Astrocyte of the cerebellum (primary cell): Measurements from ENCODE around the gene PCLO.

ENCODE experiments used
- DNase-seq: peaks from one replicate; pipeline ENCODE4 v3.0.0-alpha.2; 2011; ENCODE audit warnings: low read depth
- H3K4me3 ChIP-seq: 2 replicates; pipeline ENCODE4 v1.5.1; 2011; ENCODE audit warnings: mild to moderate bottlenecking, low read depth, low read length, moderate library complexity
- in situ Hi-C: cut with HindIII; loops from 2 replicates; pipeline ENCODE4 v1.10.0; 2017; ENCODE audit warnings: low sequenced_read_pairs
- TF ChIP-seq, protein P1 (sequence below): IDR thresholded peaks from 2 replicates; pipeline ENCODE4 v1.5.1; 2012; ENCODE audit warnings: low read length, low read depth, moderate library complexity, mild to moderate bottlenecking; ENCODE audit errors: missing control alignments

PCLO gene, protein sequence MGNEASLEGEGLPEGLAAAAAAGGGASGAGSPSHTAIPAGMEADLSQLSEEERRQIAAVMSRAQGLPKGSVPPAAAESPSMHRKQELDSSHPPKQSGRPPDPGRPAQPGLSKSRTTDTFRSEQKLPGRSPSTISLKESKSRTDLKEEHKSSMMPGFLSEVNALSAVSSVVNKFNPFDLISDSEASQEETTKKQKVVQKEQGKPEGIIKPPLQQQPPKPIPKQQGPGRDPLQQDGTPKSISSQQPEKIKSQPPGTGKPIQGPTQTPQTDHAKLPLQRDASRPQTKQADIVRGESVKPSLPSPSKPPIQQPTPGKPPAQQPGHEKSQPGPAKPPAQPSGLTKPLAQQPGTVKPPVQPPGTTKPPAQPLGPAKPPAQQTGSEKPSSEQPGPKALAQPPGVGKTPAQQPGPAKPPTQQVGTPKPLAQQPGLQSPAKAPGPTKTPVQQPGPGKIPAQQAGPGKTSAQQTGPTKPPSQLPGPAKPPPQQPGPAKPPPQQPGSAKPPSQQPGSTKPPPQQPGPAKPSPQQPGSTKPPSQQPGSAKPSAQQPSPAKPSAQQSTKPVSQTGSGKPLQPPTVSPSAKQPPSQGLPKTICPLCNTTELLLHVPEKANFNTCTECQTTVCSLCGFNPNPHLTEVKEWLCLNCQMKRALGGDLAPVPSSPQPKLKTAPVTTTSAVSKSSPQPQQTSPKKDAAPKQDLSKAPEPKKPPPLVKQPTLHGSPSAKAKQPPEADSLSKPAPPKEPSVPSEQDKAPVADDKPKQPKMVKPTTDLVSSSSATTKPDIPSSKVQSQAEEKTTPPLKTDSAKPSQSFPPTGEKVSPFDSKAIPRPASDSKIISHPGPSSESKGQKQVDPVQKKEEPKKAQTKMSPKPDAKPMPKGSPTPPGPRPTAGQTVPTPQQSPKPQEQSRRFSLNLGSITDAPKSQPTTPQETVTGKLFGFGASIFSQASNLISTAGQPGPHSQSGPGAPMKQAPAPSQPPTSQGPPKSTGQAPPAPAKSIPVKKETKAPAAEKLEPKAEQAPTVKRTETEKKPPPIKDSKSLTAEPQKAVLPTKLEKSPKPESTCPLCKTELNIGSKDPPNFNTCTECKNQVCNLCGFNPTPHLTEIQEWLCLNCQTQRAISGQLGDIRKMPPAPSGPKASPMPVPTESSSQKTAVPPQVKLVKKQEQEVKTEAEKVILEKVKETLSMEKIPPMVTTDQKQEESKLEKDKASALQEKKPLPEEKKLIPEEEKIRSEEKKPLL (N-terminal part only)

DNA sequence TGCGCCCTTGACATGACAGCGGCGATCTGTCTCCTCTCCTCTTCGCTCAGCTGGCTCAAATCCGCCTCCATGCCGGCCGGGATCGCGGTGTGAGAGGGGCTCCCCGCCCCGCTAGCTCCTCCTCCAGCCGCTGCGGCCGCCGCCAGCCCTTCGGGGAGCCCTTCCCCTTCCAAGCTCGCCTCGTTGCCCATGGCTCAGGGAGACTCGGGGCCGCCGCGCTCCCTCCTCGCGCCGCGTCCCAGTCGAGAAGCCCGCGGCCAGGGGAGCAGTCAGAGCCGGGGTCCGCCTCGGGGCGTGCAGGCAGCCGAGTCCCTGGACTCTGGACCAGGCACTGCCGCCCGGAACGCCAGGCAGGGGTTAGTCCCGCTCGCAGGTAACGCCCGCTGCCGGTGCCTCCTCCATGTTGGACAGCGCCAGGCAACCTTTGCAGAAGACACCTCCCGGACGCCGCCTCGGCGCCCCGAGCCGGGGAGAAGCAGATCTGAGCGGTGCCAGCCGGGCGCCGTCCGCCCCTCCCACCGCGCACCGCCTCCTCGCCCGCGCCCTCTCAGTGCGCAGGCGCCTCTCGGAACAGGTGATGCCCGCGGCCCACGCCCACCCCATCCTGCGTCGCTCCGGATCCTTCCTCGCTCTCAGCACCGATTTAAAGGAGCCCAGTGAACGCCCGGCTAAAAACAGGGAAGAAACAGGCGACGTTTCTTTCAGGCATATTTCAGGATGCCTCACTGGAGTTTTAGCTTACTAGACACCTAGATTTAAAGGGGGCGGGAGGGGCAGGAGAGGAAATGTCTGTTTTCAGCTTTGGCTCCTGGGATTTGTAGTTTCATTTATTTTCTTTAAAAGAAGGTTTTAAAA, at the start of gene PCLO:
TSS of gene PCLO (minus strand) at position 483 of the 855 bp plus-strand sequence. CDS start at position 191, 292 bp downstream.
- in situ Hi-C loops = no loop called here
- peak; percentile 38 for DNase-seq
- TF ChIP-seq, protein P1, sequence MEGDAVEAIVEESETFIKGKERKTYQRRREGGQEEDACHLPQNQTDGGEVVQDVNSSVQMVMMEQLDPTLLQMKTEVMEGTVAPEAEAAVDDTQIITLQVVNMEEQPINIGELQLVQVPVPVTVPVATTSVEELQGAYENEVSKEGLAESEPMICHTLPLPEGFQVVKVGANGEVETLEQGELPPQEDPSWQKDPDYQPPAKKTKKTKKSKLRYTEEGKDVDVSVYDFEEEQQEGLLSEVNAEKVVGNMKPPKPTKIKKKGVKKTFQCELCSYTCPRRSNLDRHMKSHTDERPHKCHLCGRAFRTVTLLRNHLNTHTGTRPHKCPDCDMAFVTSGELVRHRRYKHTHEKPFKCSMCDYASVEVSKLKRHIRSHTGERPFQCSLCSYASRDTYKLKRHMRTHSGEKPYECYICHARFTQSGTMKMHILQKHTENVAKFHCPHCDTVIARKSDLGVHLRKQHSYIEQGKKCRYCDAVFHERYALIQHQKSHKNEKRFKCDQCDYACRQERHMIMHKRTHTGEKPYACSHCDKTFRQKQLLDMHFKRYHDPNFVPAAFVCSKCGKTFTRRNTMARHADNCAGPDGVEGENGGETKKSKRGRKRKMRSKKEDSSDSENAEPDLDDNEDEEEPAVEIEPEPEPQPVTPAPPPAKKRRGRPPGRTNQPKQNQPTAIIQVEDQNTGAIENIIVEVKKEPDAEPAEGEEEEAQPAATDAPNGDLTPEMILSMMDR = no peak
- H3K4me3 ChIP-seq = peak within 1 kb of the TSS; percentile 55

DNA sequence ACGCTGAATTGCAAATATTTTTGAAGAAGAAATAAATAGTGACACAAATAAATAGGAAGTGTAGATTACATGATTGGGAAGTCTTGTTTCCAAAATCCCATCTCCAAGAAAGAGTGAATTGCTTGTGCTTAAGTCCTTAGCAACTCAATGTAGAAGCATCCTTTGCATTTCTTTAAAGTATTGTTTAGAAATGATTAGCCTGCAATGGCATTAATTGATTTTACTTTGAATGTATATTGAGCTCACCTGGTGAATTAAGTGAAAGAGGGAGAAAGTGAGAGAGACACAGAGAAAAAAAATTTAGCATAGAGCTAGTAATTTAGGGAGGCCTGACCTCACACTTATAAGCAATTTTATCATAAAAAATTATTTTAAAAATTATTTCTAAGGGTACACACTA, 49.0 kb upstream of the PCLO start:
- in situ Hi-C loops = no loop called here
- TF ChIP-seq, protein P1 = no peak

DNA sequence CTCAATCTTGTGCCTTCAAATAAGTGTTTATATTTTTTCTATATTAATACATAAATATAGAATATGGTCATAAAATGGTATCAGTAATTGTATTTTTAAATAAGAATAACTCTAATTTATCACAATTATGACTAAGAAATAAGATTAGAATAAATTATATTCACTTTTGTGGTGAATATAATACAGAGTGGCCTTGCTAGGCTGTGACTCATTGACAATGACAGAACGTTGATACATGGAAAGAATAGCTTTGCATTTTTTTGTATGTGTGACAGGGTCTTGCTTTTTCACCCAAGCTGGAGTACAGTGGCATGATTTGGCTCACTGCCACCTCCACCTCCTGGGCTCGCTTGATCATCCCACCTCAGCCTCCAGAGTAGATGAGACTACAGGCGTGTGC, 47.8 kb upstream of the PCLO start:
- DNase-seq = no peak
- in situ Hi-C loops = no loop called here
- TF ChIP-seq, protein P1 = no peak
- H3K4me3 ChIP-seq = no peak overlapping the region

More for the DNA sequence above, 49.0 kb upstream of the PCLO start:
- DNase-seq = no peak
- no peak overlapping the region for H3K4me3 ChIP-seq

DNA sequence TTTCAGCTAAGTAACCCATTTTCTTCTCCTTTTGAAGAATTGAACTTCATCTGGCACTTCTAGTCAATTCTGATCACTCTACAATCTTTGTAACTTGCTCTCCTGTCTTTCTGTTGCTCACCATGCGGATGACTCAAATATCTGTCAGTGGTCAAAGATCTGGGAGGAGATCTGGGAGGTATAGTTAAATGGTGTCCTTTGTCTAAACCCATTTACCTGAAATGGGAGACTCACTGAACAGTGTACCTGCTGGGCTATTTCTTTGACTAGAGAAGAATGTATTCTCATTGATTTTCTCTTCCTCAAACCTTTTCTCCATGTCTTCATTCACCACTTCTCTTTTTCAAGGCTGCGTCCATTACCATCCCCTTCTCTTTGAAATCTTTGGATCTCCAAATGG, 42.0 kb upstream of the PCLO start:
- no peak overlapping the region for H3K4me3 ChIP-seq
- no peak for DNase-seq
- TF ChIP-seq, protein P1 = no peak
- in situ Hi-C loops = loop anchor here (5.0 kb wide), 1 partner anchor 98 kb away; no protein-coding TSS in a partner anchor

DNA sequence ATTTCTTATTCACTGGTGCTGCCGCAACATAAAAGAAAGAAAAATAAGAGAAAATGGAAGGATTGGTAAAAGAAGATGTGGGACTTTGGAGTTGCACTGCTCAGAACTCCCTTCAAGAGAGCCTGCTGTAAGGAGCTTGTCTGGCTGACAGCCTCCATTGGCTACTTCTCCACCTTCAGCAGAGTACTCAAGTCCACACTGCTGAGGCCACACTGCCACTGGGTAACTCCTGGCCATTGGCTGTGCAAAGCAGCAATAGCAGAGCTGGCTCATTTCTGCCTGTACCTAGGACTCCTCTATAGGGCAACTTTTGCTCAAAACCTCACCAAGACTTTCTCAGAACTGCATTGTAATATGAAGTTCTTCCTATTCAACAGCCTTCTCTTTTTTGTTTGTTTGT, 38.7 kb upstream of the PCLO start:
- in situ Hi-C loops = loop anchor here (5.0 kb wide), 1 partner anchor 101 kb away; no protein-coding TSS in a partner anchor
- no peak for DNase-seq
- TF ChIP-seq, protein P1 = no peak
- no peak overlapping the region for H3K4me3 ChIP-seq
